RPMI7951 (cell line): ENCODE measurements around the gene ATXN1. TPM values are rescaled to one million over a fixed set of nuclear protein-coding genes. Genes with fewer than 3 reads are reported as not detected.

Source experiments
- DNase-seq: peaks from one replicate; pipeline ENCODE4 v3.0.0-alpha.2; 2012; ENCODE audit warnings: low read depth
- total RNA-seq: library from RNA; depleted of rRNA; stranded (reverse); fragments of >200 nt; shearing (Covaris generic); gene quantifications from 2 replicates; pipeline ENCODE4 v1.2.3, GENCODE V29; 2014

ATXN1 gene
- total RNA-seq, 1 experiment from 2014 or later = 31.2 TPM

GRCh38 chr6:16762268-16762549 is 949 bp upstream of the ATXN1 start:
- peak; percentile 50 for DNase-seq

GRCh38 chr6:16761471-16762267 is 409 bp upstream of the ATXN1 start:
- peak; percentile 95 for DNase-seq

GRCh38 chr6:16759646-16760515 is 1.4 kb downstream of the ATXN1 start:
- DNase-seq = peak; percentile 92

GRCh38 chr6:16759181-16759645 is 2.0 kb downstream of the ATXN1 start:
- DNase-seq = no peak

- no peak for DNase-seq
These were observed 2.9 kb downstream of the ATXN1 start for GRCh38 chr6:16758163-16758975.

- no peak for DNase-seq
These were observed 3.9 kb downstream of the ATXN1 start for GRCh38 chr6:16757332-16757731.

- no peak for DNase-seq
These were observed 4.5 kb downstream of the ATXN1 start for GRCh38 chr6:16756660-16757255.

- no peak for DNase-seq
These were observed 5.7 kb downstream of the ATXN1 start for GRCh38 chr6:16755544-16755943.

GRCh38 chr6:16754876-16755275 is 6.4 kb downstream of the ATXN1 start:
- DNase-seq = no peak

GRCh38 chr6:16754274-16754673 is 7.0 kb downstream of the ATXN1 start:
- no peak for DNase-seq

GRCh38 chr6:16753341-16753740 is 7.9 kb downstream of the ATXN1 start:
- DNase-seq = no peak

GRCh38 chr6:16752206-16752866 is 8.9 kb downstream of the ATXN1 start:
- DNase-seq = peak; percentile 90

- peak; percentile 81 for DNase-seq
These were observed 9.9 kb downstream of the ATXN1 start for GRCh38 chr6:16751251-16751946.

- DNase-seq = no peak
These were observed 10.7 kb downstream of the ATXN1 start for GRCh38 chr6:16750566-16750965.

GRCh38 chr6:16749516-16750485 is 11.5 kb downstream of the ATXN1 start:
- no peak for DNase-seq

- no peak for DNase-seq
These were observed 13.3 kb downstream of the ATXN1 start for GRCh38 chr6:16748025-16748319.

- DNase-seq = peak; percentile 77
These were observed 13.8 kb downstream of the ATXN1 start for GRCh38 chr6:16747232-16748024.

- DNase-seq = no peak
These were observed 14.4 kb downstream of the ATXN1 start for GRCh38 chr6:16746812-16747211.

- DNase-seq = no peak
These were observed 14.9 kb downstream of the ATXN1 start for GRCh38 chr6:16746401-16746800.
